HEK293 (cell line): ENCODE results near the gene SLC7A14.

Experiments
- CTCF ChIA-PET: fragments of 350-600 bp; formaldehyde crosslinking; extraction: SDS; loops from one replicate; lab custom pipeline; 2021; ENCODE audit warnings: antibody characterized with exemption; lab: Yijun Ruan, JAX
- POLR2A ChIA-PET: fragments of 300-600 bp; formaldehyde crosslinking; extraction: SDS; loops from one replicate; lab custom pipeline; 2020; ENCODE audit warnings: antibody characterized with exemption, inconsistent platforms; lab: Yijun Ruan, JAX
- H3K27ac ChIP-seq: fragments of 200-500 bp; sonication (Bioruptor generic); 2 replicates; pipeline ENCODE4 v1.5.1; 2014; ENCODE audit warnings: low read depth, low read length, control low read depth, inconsistent platforms; ENCODE audit errors: extremely low read depth
- H3K36me3 ChIP-seq, 2 experiments: fragments of 200-500 bp in 1 of 2; sonication (Bioruptor generic) in 1 of 2; 1 replicate in 1 of 2; 2 replicates in 1 of 2; pipeline ENCODE4 v1.5.1; 2014 to 2017; ENCODE audit warnings: inconsistent platforms in 2 of 2, low read length in 2 of 2; ENCODE audit not compliant: control insufficient read depth in 2 of 2, insufficient read depth in 1 of 2
- H3K4me1 ChIP-seq: fragments of 200-500 bp; sonication (Bioruptor generic); 2 replicates; pipeline ENCODE4 v1.5.1; 2014; ENCODE audit warnings: mild to moderate bottlenecking, low read length, inconsistent platforms; ENCODE audit not compliant: control insufficient read depth, insufficient read depth
- H3K4me3 ChIP-seq: 2 replicates; pipeline ENCODE4 v1.5.1; 2011; ENCODE audit warnings: low read depth, mild to moderate bottlenecking, control low read depth, low read length, moderate library complexity
- H3K9me3 ChIP-seq: fragments of 200-500 bp; sonication (Bioruptor generic); 2 replicates; pipeline ENCODE4 v1.5.1; 2014; ENCODE audit warnings: low read depth, low read length, inconsistent platforms; ENCODE audit not compliant: control insufficient read depth, insufficient read depth
- SCRT2 ChIP-seq: fragments of 450-650 bp; formaldehyde crosslinking; IDR thresholded peaks from 2 replicates; pipeline ENCODE4 v1.5.1; 2016; ENCODE audit warnings: missing biosample characterization, missing genetic modification characterization
- ZIC2 ChIP-seq: fragments of 450-650 bp; formaldehyde crosslinking; IDR thresholded peaks from 2 replicates; pipeline ENCODE4 v1.5.1; 2016; ENCODE audit warnings: missing biosample characterization, missing genetic modification characterization
- ZNF292 ChIP-seq: fragments of 450-650 bp; formaldehyde crosslinking; IDR thresholded peaks from 2 replicates; pipeline ENCODE4 v1.5.1; 2016; ENCODE audit warnings: low read depth, missing biosample characterization, missing genetic modification characterization, borderline replicate concordance
- ZNF391 ChIP-seq: fragments of 450-650 bp; formaldehyde crosslinking; IDR thresholded peaks from 2 replicates; pipeline ENCODE4 v1.5.1; 2016; ENCODE audit warnings: low read depth, missing biosample characterization, missing genetic modification characterization, borderline replicate concordance
- ZNF473 ChIP-seq: fragments of 450-650 bp; formaldehyde crosslinking; IDR thresholded peaks from 2 replicates; pipeline ENCODE4 v1.5.1; 2017; ENCODE audit warnings: missing biosample characterization, missing genetic modification characterization
- ZNF530 ChIP-seq: fragments of 450-650 bp; formaldehyde crosslinking; IDR thresholded peaks from 2 replicates; pipeline ENCODE4 v1.5.1; 2016; ENCODE audit warnings: low read depth, missing biosample characterization, missing genetic modification characterization
- ZNF571 ChIP-seq: fragments of 450-650 bp; formaldehyde crosslinking; IDR thresholded peaks from 2 replicates; pipeline ENCODE4 v1.5.0; 2017; ENCODE audit warnings: missing biosample characterization, missing genetic modification characterization
- ZNF596 ChIP-seq: fragments of 450-650 bp; IDR thresholded peaks from 2 replicates; pipeline ENCODE4 v1.5.0; 2018; ENCODE audit warnings: missing biosample characterization, mild to moderate bottlenecking, missing genetic modification characterization, moderate library complexity
- ZSCAN30 ChIP-seq: fragments of 450-650 bp; IDR thresholded peaks from 2 replicates; pipeline ENCODE4 v1.5.1; 2018; ENCODE audit warnings: missing biosample characterization, mild to moderate bottlenecking, missing genetic modification characterization, moderate library complexity
- TF ChIP-seq, protein P1 (sequence below): fragments of 450-650 bp; formaldehyde crosslinking; IDR thresholded peaks from 2 replicates; pipeline ENCODE4 v1.5.1; 2016; ENCODE audit warnings: missing biosample characterization, missing genetic modification characterization
- TF ChIP-seq, protein P2 (sequence below): fragments of 450-650 bp; formaldehyde crosslinking; IDR thresholded peaks from 2 replicates; pipeline ENCODE4 v1.5.1; 2016; ENCODE audit warnings: missing biosample characterization, missing genetic modification characterization
- TF ChIP-seq, protein P3 (sequence below): IDR thresholded peaks from 2 replicates; pipeline ENCODE4 v1.6.1; 2011; ENCODE audit warnings: mild to moderate bottlenecking, low read depth, low read length, borderline replicate concordance
- TF ChIP-seq, protein P4 (sequence below): fragments of 450-650 bp; formaldehyde crosslinking; IDR thresholded peaks from 2 replicates; pipeline ENCODE4 v1.5.1; 2016; ENCODE audit warnings: missing biosample characterization, missing genetic modification characterization
- TF ChIP-seq, protein P5 (sequence below): fragments of 450-650 bp; formaldehyde crosslinking; IDR thresholded peaks from 2 replicates; pipeline ENCODE4 v1.5.1; 2017; ENCODE audit warnings: missing biosample characterization, missing genetic modification characterization

SLC7A14 gene

DNA sequence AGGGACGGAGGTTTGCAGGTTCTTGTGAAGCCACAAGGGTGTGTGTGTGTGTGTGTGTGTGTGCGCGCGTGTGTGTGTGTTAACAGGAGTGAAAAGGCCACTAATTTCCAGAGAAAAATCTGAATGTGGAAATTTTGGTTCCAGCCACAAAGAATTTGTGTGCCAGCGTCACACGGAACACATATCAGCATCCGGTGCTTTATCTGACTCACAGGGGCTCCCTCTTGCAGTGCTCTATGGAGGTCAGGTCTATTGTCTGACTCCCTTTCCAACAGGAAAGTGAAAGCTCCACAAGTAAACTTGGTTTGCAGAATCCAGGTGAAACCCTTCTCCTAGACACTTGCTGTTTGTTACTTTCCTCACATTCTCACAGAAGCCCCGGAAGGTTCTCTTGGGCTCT is 161.0 kb downstream of the SLC7A14 start:
- Histone ChIP-seq H3K9me3 (no peaks in the 10 kb centered on the region), H3K36me3 (no peaks in the 10 kb centered on the region), H3K4me3 (no peak overlapping the region), H3K4me1 (no peaks in the 10 kb centered on the region), H3K27ac (no peak overlapping the region)
- CTCF ChIA-PET = no interaction called here
- TF ChIP-seq ZIC2 = no peak
- no peak for TF ChIP-seq ZNF391 (tag by site-specific recombination)
- TF ChIP-seq, protein P1, sequence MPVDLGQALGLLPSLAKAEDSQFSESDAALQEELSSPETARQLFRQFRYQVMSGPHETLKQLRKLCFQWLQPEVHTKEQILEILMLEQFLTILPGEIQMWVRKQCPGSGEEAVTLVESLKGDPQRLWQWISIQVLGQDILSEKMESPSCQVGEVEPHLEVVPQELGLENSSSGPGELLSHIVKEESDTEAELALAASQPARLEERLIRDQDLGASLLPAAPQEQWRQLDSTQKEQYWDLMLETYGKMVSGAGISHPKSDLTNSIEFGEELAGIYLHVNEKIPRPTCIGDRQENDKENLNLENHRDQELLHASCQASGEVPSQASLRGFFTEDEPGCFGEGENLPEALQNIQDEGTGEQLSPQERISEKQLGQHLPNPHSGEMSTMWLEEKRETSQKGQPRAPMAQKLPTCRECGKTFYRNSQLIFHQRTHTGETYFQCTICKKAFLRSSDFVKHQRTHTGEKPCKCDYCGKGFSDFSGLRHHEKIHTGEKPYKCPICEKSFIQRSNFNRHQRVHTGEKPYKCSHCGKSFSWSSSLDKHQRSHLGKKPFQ (tag by site-specific recombination) = no peak
- no peak for TF ChIP-seq SCRT2 (tag by site-specific recombination)
- no peak for TF ChIP-seq ZNF596
- no peak for TF ChIP-seq ZNF473 (tag by site-specific recombination)
- TF ChIP-seq, protein P2, sequence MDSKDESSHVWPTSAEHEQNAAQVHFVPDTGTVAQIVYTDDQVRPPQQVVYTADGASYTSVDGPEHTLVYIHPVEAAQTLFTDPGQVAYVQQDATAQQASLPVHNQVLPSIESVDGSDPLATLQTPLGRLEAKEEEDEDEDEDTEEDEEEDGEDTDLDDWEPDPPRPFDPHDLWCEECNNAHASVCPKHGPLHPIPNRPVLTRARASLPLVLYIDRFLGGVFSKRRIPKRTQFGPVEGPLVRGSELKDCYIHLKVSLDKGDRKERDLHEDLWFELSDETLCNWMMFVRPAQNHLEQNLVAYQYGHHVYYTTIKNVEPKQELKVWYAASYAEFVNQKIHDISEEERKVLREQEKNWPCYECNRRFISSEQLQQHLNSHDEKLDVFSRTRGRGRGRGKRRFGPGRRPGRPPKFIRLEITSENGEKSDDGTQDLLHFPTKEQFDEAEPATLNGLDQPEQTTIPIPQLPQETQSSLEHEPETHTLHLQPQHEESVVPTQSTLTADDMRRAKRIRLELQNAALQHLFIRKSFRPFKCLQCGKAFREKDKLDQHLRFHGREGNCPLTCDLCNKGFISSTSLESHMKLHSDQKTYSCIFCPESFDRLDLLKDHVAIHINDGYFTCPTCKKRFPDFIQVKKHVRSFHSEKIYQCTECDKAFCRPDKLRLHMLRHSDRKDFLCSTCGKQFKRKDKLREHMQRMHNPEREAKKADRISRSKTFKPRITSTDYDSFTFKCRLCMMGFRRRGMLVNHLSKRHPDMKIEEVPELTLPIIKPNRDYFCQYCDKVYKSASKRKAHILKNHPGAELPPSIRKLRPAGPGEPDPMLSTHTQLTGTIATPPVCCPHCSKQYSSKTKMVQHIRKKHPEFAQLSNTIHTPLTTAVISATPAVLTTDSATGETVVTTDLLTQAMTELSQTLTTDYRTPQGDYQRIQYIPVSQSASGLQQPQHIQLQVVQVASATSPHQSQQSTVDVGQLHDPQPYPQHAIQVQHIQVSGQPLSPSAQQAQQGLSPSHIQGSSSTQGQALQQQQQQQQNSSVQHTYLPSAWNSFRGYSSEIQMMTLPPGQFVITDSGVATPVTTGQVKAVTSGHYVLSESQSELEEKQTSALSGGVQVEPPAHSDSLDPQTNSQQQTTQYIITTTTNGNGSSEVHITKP (tag by site-specific recombination) = no peak
- TF ChIP-seq, protein P3, sequence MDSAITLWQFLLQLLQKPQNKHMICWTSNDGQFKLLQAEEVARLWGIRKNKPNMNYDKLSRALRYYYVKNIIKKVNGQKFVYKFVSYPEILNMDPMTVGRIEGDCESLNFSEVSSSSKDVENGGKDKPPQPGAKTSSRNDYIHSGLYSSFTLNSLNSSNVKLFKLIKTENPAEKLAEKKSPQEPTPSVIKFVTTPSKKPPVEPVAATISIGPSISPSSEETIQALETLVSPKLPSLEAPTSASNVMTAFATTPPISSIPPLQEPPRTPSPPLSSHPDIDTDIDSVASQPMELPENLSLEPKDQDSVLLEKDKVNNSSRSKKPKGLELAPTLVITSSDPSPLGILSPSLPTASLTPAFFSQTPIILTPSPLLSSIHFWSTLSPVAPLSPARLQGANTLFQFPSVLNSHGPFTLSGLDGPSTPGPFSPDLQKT = no peak
- TF ChIP-seq, protein P4, sequence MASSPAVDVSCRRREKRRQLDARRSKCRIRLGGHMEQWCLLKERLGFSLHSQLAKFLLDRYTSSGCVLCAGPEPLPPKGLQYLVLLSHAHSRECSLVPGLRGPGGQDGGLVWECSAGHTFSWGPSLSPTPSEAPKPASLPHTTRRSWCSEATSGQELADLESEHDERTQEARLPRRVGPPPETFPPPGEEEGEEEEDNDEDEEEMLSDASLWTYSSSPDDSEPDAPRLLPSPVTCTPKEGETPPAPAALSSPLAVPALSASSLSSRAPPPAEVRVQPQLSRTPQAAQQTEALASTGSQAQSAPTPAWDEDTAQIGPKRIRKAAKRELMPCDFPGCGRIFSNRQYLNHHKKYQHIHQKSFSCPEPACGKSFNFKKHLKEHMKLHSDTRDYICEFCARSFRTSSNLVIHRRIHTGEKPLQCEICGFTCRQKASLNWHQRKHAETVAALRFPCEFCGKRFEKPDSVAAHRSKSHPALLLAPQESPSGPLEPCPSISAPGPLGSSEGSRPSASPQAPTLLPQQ (tag by site-specific recombination) = no peak
- TF ChIP-seq ZNF530 = no peak
- POLR2A ChIA-PET = no interaction called here

DNA sequence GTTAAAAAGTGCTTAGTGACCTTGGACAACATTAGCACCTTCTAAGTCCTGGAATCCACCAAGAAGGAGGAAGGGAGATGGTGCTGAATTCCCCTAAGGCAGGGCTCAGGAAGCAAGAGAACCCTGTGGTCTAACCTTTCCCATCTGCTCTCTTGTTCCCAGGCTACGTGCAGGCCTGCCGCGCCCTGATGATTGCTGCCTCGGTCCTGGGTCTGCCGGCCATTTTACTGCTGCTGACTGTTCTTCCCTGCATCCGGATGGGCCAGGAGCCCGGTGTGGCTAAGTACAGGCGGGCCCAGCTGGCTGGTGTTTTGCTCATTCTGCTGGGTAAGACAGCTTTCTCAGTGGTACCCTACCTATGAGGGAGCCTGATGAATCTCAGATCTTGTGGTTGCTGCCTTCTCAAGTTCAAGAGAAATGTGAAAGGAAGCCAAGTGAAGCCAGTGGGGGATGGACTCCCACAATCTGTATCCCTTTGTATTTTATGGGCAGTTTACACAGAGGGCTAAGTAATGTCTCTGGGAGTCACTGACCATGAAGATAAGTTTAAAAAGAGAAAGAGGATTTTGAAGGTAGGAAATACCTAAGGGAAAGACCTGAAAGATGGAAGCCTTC is 162.8 kb downstream of the SLC7A14 start:
- TF ChIP-seq ZSCAN30 (tag by site-specific recombination) = no peak
- TF ChIP-seq, protein P5, sequence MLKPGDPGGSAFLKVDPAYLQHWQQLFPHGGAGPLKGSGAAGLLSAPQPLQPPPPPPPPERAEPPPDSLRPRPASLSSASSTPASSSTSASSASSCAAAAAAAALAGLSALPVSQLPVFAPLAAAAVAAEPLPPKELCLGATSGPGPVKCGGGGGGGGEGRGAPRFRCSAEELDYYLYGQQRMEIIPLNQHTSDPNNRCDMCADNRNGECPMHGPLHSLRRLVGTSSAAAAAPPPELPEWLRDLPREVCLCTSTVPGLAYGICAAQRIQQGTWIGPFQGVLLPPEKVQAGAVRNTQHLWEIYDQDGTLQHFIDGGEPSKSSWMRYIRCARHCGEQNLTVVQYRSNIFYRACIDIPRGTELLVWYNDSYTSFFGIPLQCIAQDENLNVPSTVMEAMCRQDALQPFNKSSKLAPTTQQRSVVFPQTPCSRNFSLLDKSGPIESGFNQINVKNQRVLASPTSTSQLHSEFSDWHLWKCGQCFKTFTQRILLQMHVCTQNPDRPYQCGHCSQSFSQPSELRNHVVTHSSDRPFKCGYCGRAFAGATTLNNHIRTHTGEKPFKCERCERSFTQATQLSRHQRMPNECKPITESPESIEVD (tag by site-specific recombination) = no peak
- no peak for TF ChIP-seq ZNF292 (tag by site-specific recombination)
- no peak for TF ChIP-seq ZNF571
- Histone ChIP-seq H3K36me3 (no peaks in the 10 kb centered on the region), H3K27ac (no peak overlapping the region), H3K4me3 (no peak overlapping the region), H3K9me3 (no peaks in the 10 kb centered on the region), H3K4me1 (no peaks in the 10 kb centered on the region)
- ChIA-PET POLR2A (no interaction called here), CTCF (interaction anchor here (1.8 kb wide), 1 partner anchor 387 kb away, joined by 8 read pairs; no protein-coding TSS in a partner anchor)
